H1 (cell line): Measurements from ENCODE around the gene RASL10A. TPM values are rescaled to one million over a fixed set of nuclear protein-coding genes. Genes with fewer than 3 reads are reported as not detected.

ENCODE experiments used
- CTCF ChIA-PET: fragments of 300-600 bp; sonication (Branson Sonifier 250); formaldehyde crosslinking; loops from one replicate; lab custom pipeline; 2021; ENCODE audit not compliant: partially characterized antibody; lab: Charles Lee
- POLR2A ChIA-PET: fragments of 300-600 bp; sonication (Branson Sonifier 250); formaldehyde crosslinking; loops from one replicate; lab custom pipeline; 2021; ENCODE audit warnings: inconsistent platforms; ENCODE audit not compliant: partially characterized antibody; lab: Charles Lee
- DNase-seq, 2 experiments: peaks; one replicate each; pipeline versions ENCODE4 v3.0.0 to v3.0.0-alpha.2; 2010 to 2022; ENCODE audit warnings: low spot score in 2 of 2, low read depth in 1 of 2, mixed read lengths in 1 of 2
- FAIRE-seq: peaks from 2 replicates; lab custom pipeline; 2011; peaks lifted over from hg19 to GRCh38; lab: Jason Lieb, UNC
- H2AFZ ChIP-seq: 2 replicates; pipeline ENCODE4 v1.8.1; 2012; ENCODE audit warnings: low read length, inconsistent platforms
- H2AK5ac ChIP-seq: 2 replicates; pipeline ENCODE4 v1.6.1; 2013; ENCODE audit warnings: low read depth, low read length
- H2BK120ac ChIP-seq: replicated peaks from 2 replicates; pipeline ENCODE3; 2013; ENCODE audit warnings: low read depth, low read length, inconsistent platforms
- H2BK12ac ChIP-seq: 2 replicates; pipeline ENCODE4 v1.6.1; 2013; ENCODE audit warnings: low read depth, low read length
- H2BK15ac ChIP-seq: 2 replicates; pipeline ENCODE4 v1.6.1; 2013; ENCODE audit warnings: low read length
- H2BK20ac ChIP-seq: 2 replicates; pipeline ENCODE4 v1.6.1; 2013; ENCODE audit warnings: low read length
- H2BK5ac ChIP-seq: 2 replicates; pipeline ENCODE4 v1.6.1; 2013; ENCODE audit warnings: low read depth, low read length
- H3K14ac ChIP-seq: 2 replicates; pipeline ENCODE4 v1.6.1; 2013; ENCODE audit warnings: inconsistent platforms; ENCODE audit not compliant: insufficient read length
- H3K18ac ChIP-seq: 2 replicates; pipeline ENCODE4 v1.6.1; 2013; ENCODE audit warnings: low read length; ENCODE audit errors: extremely low read depth
- H3K23ac ChIP-seq: 2 replicates; pipeline ENCODE4 v1.6.1; 2013; ENCODE audit warnings: inconsistent platforms; ENCODE audit not compliant: insufficient read length
- H3K23me2 ChIP-seq: 2 replicates; pipeline ENCODE4 v1.6.1; 2013; ENCODE audit warnings: low read depth, low read length
- H3K27ac ChIP-seq: 2 replicates; pipeline ENCODE4 v1.6.1; 2011; ENCODE audit warnings: low read depth, low read length, inconsistent platforms
- H3K27me3 ChIP-seq, 4 experiments: replicated peaks in 1 of 4; 1 replicate in 1 of 4; 2 replicates in 3 of 4; pipeline versions ENCODE4 v1.6.1 to v1.8.1; 2011 to 2013; ENCODE audit warnings: low read length in 3 of 4, mild to moderate bottlenecking in 3 of 4, inconsistent platforms in 2 of 4, mixed read lengths in 2 of 4, moderate library complexity in 1 of 4; ENCODE audit not compliant: control insufficient read depth in 3 of 4, insufficient read depth in 3 of 4; ENCODE audit errors: extremely low read depth in 1 of 4
- H3K36me3 ChIP-seq, 4 experiments: 2 replicates each; pipeline versions ENCODE4 v1.6.1 to v1.8.1; 2011 to 2013; ENCODE audit warnings: mild to moderate bottlenecking in 4 of 4, low read length in 3 of 4, moderate library complexity in 2 of 4, control low read depth in 1 of 4, inconsistent platforms in 1 of 4; ENCODE audit not compliant: insufficient read depth in 4 of 4, control insufficient read depth in 2 of 4
- H3K4ac ChIP-seq: replicated peaks from 2 replicates; pipeline ENCODE3; 2013; ENCODE audit warnings: low read length, low read depth, mixed read lengths, inconsistent platforms; ENCODE audit not compliant: insufficient read length
- H3K4me1 ChIP-seq, 4 experiments: replicated peaks in 1 of 4; 1 replicate in 1 of 4; 2 replicates in 3 of 4; pipeline versions ENCODE4 v1.6.1 to v1.8.1; 2011 to 2013; ENCODE audit warnings: low read length in 3 of 4, inconsistent platforms in 2 of 4, mixed read lengths in 1 of 4; ENCODE audit not compliant: insufficient read depth in 4 of 4, control insufficient read depth in 3 of 4
- H3K4me2 ChIP-seq, 2 experiments: 2 replicates each; pipeline versions ENCODE4 v1.6.1 to v1.8.1; 2011 to 2013; ENCODE audit warnings: low read depth in 2 of 2, low read length in 2 of 2, control low read depth in 1 of 2, inconsistent platforms in 1 of 2, mild to moderate bottlenecking in 1 of 2; ENCODE audit not compliant: insufficient read depth in 1 of 2
- H3K4me3 ChIP-seq, 4 experiments: fragments of 200-600, 300-600 bp in 1 of 4; sonication (generic), shearing (Covaris generic), sonication (Bioruptor Twin) in 1 of 4; 2 replicates each; pipeline versions ENCODE4 v1.5.1 to v1.8.1; 2011 to 2016; ENCODE audit warnings: low read length in 4 of 4, low read depth in 3 of 4, control low read depth in 2 of 4, inconsistent platforms in 2 of 4, mild to moderate bottlenecking in 2 of 4, mixed read lengths in 1 of 4, moderate library complexity in 1 of 4; ENCODE audit not compliant: insufficient read depth in 2 of 4; ENCODE audit errors: extremely low read depth in 1 of 4
- H3K56ac ChIP-seq: replicated peaks from 2 replicates; pipeline ENCODE3; 2013; ENCODE audit warnings: low read depth, mild to moderate bottlenecking, mixed read lengths, low read length, inconsistent platforms; ENCODE audit not compliant: insufficient read length
- H3K79me1 ChIP-seq: 2 replicates; pipeline ENCODE4 v1.6.1; 2013; ENCODE audit warnings: low read depth, low read length, control low read depth
- H3K79me2 ChIP-seq, 2 experiments: 2 replicates each; pipeline versions ENCODE4 v1.6.1 to v1.8.1; 2012 to 2013; ENCODE audit warnings: low read length in 2 of 2, mild to moderate bottlenecking in 2 of 2, inconsistent platforms in 1 of 2; ENCODE audit not compliant: insufficient read depth in 2 of 2, control insufficient read depth in 1 of 2
- H3K9ac ChIP-seq, 4 experiments: replicated peaks in 1 of 4; 1 replicate in 1 of 4; 2 replicates in 3 of 4; pipeline versions ENCODE4 v1.6.1 to v1.8.1; 2011 to 2013; ENCODE audit warnings: low read depth in 3 of 4, low read length in 3 of 4, control low read depth in 2 of 4, mild to moderate bottlenecking in 2 of 4, moderate library complexity in 2 of 4, inconsistent platforms in 1 of 4; ENCODE audit errors: extremely low read depth in 1 of 4
- H3K9me3 ChIP-seq, 2 experiments: 2 replicates each; pipeline versions ENCODE4 v1.6.1 to v1.8.1; 2012 to 2013; ENCODE audit warnings: mild to moderate bottlenecking in 2 of 2, moderate library complexity in 2 of 2, control low read depth in 1 of 2, inconsistent platforms in 1 of 2, low read depth in 1 of 2, low read length in 1 of 2, mixed read lengths in 1 of 2; ENCODE audit not compliant: insufficient read depth in 2 of 2
- H4K20me1 ChIP-seq, 2 experiments: replicated peaks in 1 of 2; 2 replicates each; pipeline versions ENCODE3 to v1.8.1; 2011 to 2013; ENCODE audit warnings: inconsistent platforms in 2 of 2, low read length in 2 of 2, mild to moderate bottlenecking in 1 of 2; ENCODE audit not compliant: insufficient read depth in 2 of 2, control insufficient read depth in 1 of 2
- H4K5ac ChIP-seq: 2 replicates; pipeline ENCODE4 v1.6.1; 2013; ENCODE audit warnings: low read length, low read depth, mixed read lengths, inconsistent platforms; ENCODE audit not compliant: insufficient read length
- H4K8ac ChIP-seq: 2 replicates; pipeline ENCODE4 v1.8.0; 2013; ENCODE audit warnings: mild to moderate bottlenecking, moderate library complexity, low read length, inconsistent platforms; ENCODE audit not compliant: insufficient read depth; ENCODE audit errors: extremely low read depth
- H4K91ac ChIP-seq: replicated peaks from 2 replicates; pipeline ENCODE3; 2013; ENCODE audit warnings: low read length, mixed read lengths, inconsistent platforms; ENCODE audit not compliant: insufficient read length
- BACH1 ChIP-seq: IDR thresholded peaks from 2 replicates; pipeline ENCODE4 v1.6.1; 2012; ENCODE audit warnings: low read length, improper control_type of control experiment
- CBX5 ChIP-seq: fragments of 300-800, 300-1000 bp; sonication (generic); IDR thresholded peaks from 2 replicates; pipeline ENCODE4 v1.7.1; 2016; ENCODE audit warnings: antibody characterized with exemption, low read length, low read depth
- CHD1 ChIP-seq: IDR thresholded peaks from 2 replicates; pipeline ENCODE4 v1.6.1; 2012; ENCODE audit warnings: low read depth, low read length, improper control_type of control experiment
- CTBP2 ChIP-seq: IDR thresholded peaks from 2 replicates; pipeline ENCODE4 v1.7.0; 2011; ENCODE audit warnings: borderline replicate concordance, mild to moderate bottlenecking, moderate library complexity, mixed read lengths, low read length; ENCODE audit not compliant: insufficient read depth, insufficient read length
- EGR1 ChIP-seq: IDR thresholded peaks from 2 replicates; pipeline ENCODE4 v1.6.1; 2011; ENCODE audit warnings: low read depth, low read length, borderline replicate concordance
- HDAC2 ChIP-seq, 2 experiments: fragments of 300-600 bp in 1 of 2; sonication (generic) in 1 of 2; IDR thresholded peaks; 2 replicates each; pipeline ENCODE4 v1.6.1; 2011 to 2012; ENCODE audit warnings: low read depth in 2 of 2, low read length in 2 of 2, mild to moderate bottlenecking in 2 of 2, moderate library complexity in 2 of 2, borderline replicate concordance in 1 of 2, inconsistent platforms in 1 of 2
- POLR2AphosphoS5 ChIP-seq: IDR thresholded peaks from 2 replicates; pipeline ENCODE4 v1.6.1; 2011; ENCODE audit warnings: low read depth, low read length
- POU5F1 ChIP-seq: IDR thresholded peaks from 2 replicates; pipeline ENCODE4 v1.6.1; 2011; ENCODE audit warnings: low read depth, mild to moderate bottlenecking, low read length, moderate library complexity
- RFX5 ChIP-seq: IDR thresholded peaks from 2 replicates; pipeline ENCODE4 v1.6.1; 2011; ENCODE audit warnings: low read depth, low read length, improper control_type of control experiment, borderline replicate concordance
- SUZ12 ChIP-seq: fragments of 200-600 bp; sonication (generic); IDR thresholded peaks from 2 replicates; pipeline ENCODE4 v1.6.1; 2012; ENCODE audit warnings: mild to moderate bottlenecking, inconsistent platforms, low read length, moderate library complexity, mixed read lengths
- polyA plus RNA-seq, 7 experiments: library from polyadenylated mRNA; depleted of rRNA in 3 of 7; stranded (reverse) in 5 of 7; unstranded in 2 of 7; fragments of >200 nt in 5 of 7; fragments of 200-250 nt in 2 of 7; gene quantifications; 1 replicate in 5 of 7; 2 replicates in 1 of 7; 4 replicates in 1 of 7; pipeline versions ENCODE4 v1.2.1 to v1.2.3, GENCODE V29; 2011 to 2013; ENCODE audit warnings: missing spikeins in 2 of 7, mixed read lengths in 2 of 7
- total RNA-seq: library from RNA; stranded (reverse); fragmentation: NEBNext Ultra II Directional; extraction: Animal tissue kit (Norgen Biotek cat#: 25700); gene quantifications from 2 replicates; pipeline ENCODE4 v1.2.1, GENCODE V29; 2021

Gene RASL10A
- total and polyA plus RNA-seq, 2 of the 8 experiments (the other 6 are each of a cell fraction or from before 2014, with no cell fraction given), result 1.1 to 1.5 TPM

DNA sequence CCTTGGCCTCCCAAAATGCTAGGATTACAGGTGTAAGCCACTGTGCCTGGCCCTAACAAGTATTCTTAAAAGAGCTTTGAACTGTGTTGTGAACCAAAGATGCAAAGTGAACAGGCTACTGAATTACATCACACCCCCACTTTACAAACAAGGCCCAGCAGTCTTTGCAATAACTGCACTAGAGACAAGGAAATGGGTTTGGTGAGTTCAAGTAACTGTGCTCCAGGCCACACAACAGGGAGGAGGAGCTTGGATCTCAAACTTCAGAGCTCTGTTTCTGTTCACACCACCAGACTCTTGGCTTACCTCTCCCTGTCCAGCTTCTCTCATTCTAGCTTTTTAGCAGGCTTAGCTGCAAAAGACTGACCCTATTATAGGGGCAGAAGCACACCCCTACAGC is 30.4 kb upstream of the RASL10A start:
- Histone ChIP-seq H2BK120ac (no peak overlapping the region), H3K14ac (no peak overlapping the region), H3K56ac (no peak overlapping the region), H3K27ac (no peak overlapping the region), H4K5ac (no peak overlapping the region), H2AFZ (no peak overlapping the region), H3K27me3 (no peaks in the 10 kb centered on the region), H4K8ac (no peak overlapping the region), H3K9ac (no peak overlapping the region), H2BK12ac (no peak overlapping the region), H3K9me3 (no peaks in the 10 kb centered on the region), H2BK5ac (no peak overlapping the region), H3K23me2 (no peaks in the 10 kb centered on the region), H3K79me2 (no peaks in the 10 kb centered on the region), H3K4ac (no peak overlapping the region), H3K4me2 (no peak overlapping the region), H3K4me1 (no peaks in the 10 kb centered on the region), H3K23ac (no peak overlapping the region), H4K20me1 (peaks cover 1 to 9% of the 10 kb centered on the region in 2 experiments), H3K36me3 (peaks cover 11 to 41% (median 29%) of the 10 kb centered on the region in 4 experiments; a peak in 7 of 8 replicates), H2BK15ac (no peak overlapping the region), H2BK20ac (no peak overlapping the region), H4K91ac (no peak overlapping the region), H3K18ac (no peak overlapping the region), H3K4me3 (no peak overlapping the region), H3K79me1 (no peaks in the 10 kb centered on the region), H2AK5ac (no peak overlapping the region)
- TF ChIP-seq POU5F1 (no peak), BACH1 (no peak), CHD1 (no peak), CTBP2 (no peak), SUZ12 (no peak), RFX5 (no peak), POLR2AphosphoS5 (no peak), EGR1 (no peak), CBX5 (no peak), HDAC2 (IDR thresholded peaks at IDR 0.05; ENCODE audit: borderline replicate concordance in 1 of 2, low read depth in 2 of 2, low read length in 2 of 2) (no peak)
- FAIRE-seq (no peak), DNase-seq (no peak)
- ChIA-PET CTCF (interaction anchor here (0.5 to 1.5 kb wide), 4 partner anchors 13 to 176 kb away, joined by 3 to 5 read pairs (median 3); no protein-coding TSS in a partner anchor), POLR2A (interaction anchor here (0.6 to 2.4 kb wide), 2 partner anchors 9 to 79 kb away, joined by 3 to 7 read pairs; no protein-coding TSS in a partner anchor)
